ENCODE results near the gene UCK2.

DNA sequence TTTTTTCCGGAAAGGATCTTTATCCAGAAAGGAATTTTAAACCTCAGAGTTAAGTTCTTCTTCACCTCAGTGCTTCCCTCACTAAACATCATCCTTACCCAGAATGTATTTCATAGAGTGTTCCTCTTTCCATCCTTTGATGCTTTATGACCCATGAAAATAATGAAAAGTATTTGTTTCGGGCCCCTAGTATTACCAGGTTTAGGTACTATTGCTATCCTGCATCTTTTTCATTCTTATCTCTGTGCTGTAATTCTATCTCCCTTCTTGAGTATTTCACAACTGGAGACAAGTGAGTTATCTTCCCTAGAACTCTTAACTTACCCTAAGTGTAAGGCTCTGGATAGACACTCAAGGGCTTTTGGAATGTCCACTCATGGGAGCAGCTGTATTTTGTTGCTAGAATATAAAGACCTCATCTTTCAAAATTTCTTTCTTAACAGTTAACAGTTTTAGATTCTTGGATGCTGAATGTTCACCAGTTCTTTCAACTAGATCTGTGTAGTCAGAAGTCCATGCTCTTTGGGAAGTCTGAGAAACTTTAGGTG is 26.2 kb downstream of the UCK2 start:
- TF ChIP-seq, protein P1, sequence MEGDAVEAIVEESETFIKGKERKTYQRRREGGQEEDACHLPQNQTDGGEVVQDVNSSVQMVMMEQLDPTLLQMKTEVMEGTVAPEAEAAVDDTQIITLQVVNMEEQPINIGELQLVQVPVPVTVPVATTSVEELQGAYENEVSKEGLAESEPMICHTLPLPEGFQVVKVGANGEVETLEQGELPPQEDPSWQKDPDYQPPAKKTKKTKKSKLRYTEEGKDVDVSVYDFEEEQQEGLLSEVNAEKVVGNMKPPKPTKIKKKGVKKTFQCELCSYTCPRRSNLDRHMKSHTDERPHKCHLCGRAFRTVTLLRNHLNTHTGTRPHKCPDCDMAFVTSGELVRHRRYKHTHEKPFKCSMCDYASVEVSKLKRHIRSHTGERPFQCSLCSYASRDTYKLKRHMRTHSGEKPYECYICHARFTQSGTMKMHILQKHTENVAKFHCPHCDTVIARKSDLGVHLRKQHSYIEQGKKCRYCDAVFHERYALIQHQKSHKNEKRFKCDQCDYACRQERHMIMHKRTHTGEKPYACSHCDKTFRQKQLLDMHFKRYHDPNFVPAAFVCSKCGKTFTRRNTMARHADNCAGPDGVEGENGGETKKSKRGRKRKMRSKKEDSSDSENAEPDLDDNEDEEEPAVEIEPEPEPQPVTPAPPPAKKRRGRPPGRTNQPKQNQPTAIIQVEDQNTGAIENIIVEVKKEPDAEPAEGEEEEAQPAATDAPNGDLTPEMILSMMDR (IDR thresholded peaks at IDR 0.05): no peak
- TF ChIP-seq POLR2A (IDR thresholded peaks at IDR 0.05) (no peak), EP300 (IDR thresholded peaks at IDR 0.05) (no peak), POLR2AphosphoS5 (IDR thresholded peaks at IDR 0.05) (no peak)
